Activated T-helper 17 cell treated with anti-CD3 and anti-CD28 coated beads, Interleukin-2, amount 50 U/mL, for 72 hours (primary cell): ENCODE measurements around the gene DHX35. TPM values are rescaled to one million over a fixed set of nuclear protein-coding genes. Genes with fewer than 3 reads are reported as not detected.

Experiments used
- ATAC-seq: fragments of 150-1000 bp; cut with Tn5 transposase; replicated peaks from 2 replicates; pipeline ENCODE4 v1.10.0; 2021; ENCODE audit warnings: mild to moderate bottlenecking, moderate library complexity
- H3K27ac Mint-ChIP-seq: one replicate; pipeline ENCODE4 v1.8.0; 2022; ENCODE audit warnings: mixed read lengths
- H3K27me3 Mint-ChIP-seq: one replicate; pipeline ENCODE4 v1.8.0; 2022; ENCODE audit warnings: mixed read lengths
- H3K36me3 Mint-ChIP-seq: one replicate; pipeline ENCODE4 v1.8.0; 2022; ENCODE audit warnings: low read depth, mild to moderate bottlenecking, mixed read lengths
- H3K4me1 Mint-ChIP-seq: one replicate; pipeline ENCODE4 v1.8.0; 2022; ENCODE audit warnings: mixed read lengths
- H3K4me3 Mint-ChIP-seq: one replicate; pipeline ENCODE4 v1.8.0; 2022; ENCODE audit warnings: mild to moderate bottlenecking, mixed read lengths
- H3K9me3 Mint-ChIP-seq: one replicate; pipeline ENCODE4 v1.8.0; 2022; ENCODE audit warnings: mixed read lengths
- total RNA-seq, 2 donors: library from RNA; stranded (reverse); gene quantifications; one replicate each; pipeline ENCODE4 v1.2.3, GENCODE V29; 2022

Gene DHX35, protein sequence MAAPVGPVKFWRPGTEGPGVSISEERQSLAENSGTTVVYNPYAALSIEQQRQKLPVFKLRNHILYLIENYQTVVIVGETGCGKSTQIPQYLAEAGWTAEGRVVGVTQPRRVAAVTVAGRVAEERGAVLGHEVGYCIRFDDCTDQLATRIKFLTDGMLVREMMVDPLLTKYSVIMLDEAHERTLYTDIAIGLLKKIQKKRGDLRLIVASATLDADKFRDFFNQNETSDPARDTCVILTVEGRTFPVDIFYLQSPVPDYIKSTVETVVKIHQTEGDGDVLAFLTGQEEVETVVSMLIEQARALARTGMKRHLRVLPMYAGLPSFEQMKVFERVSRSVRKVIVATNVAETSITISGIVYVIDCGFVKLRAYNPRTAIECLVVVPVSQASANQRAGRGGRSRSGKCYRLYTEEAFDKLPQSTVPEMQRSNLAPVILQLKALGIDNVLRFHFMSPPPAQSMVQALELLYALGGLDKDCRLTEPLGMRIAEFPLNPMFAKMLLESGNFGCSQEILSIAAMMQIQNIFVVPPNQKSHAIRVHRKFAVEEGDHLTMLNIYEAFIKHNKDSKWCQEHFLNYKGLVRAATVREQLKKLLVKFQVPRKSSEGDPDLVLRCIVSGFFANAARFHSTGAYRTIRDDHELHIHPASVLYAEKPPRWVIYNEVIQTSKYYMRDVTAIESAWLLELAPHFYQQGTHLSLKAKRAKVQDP
- 10 to 100 TPM in 1 of 2 donors, 1 to 10 TPM in 1; 6.0 to 13.4 TPM for total RNA-seq

DNA sequence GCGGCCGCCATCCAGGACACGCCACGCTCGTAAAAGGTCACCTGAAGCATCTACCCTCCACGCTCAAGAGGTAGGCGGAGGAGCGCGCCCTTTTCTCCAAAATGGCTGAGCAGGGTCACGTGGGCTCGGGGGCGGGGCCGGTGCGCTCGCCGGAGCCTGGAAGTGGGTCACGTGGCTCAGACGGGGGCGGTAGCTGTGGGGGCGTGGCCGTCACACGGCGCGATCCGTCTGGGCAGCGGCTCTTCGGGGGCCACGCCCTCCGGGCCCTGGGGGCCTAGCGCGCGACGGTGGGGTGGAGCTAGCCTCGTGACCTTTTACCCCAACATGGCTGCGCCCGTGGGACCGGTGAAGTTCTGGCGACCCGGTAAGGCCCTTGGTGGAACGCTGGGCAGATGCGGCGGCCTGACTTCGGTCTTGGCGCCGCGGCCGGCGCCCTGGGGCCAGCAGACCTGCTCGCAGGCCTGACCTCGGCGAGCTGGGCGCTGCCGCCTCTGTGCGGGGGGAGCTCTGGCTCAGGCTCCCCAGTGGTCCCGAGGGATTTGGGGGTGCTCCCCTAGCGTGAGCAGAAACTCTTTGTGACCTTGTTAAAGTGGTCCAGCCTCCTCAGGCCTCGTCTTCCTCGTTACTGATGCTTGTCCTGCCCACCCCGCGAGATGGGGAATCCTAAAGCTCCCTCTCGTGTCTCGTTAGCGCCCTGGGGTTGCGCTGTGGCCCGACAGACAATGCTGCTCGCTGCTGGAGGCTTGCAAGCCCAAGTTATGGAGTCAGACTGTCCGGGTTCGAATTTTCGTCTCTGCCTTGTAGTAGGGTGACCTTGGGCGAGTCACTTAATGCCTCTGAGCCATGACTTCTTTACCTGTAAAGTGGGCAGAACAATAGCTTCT, at the start of gene DHX35:
TSS of gene DHX35 (plus strand) at position 301 of the 884 bp plus-strand sequence. CDS start at position 325, 24 bp downstream.
- peak; percentile 99 for ATAC-seq
- Mint-ChIP-seq H3K4me1 (peaks cover 11% of the 10 kb centered on the region), H3K27me3 (no peaks in the 10 kb centered on the region), H3K27ac (peak within 1 kb of the TSS; percentile 93), H3K36me3 (peaks cover 11% of the 10 kb centered on the region), H3K9me3 (no peaks in the 10 kb centered on the region), H3K4me3 (peak within 1 kb of the TSS; percentile 93)

GRCh38 chr20:38915355-38915754, 46.8 kb upstream of the DHX35 start:
- Mint-ChIP-seq H3K27ac (no peak overlapping the region), H3K9me3 (no peaks in the 10 kb centered on the region), H3K36me3 (peaks cover 93% of the 10 kb centered on the region)

DNA sequence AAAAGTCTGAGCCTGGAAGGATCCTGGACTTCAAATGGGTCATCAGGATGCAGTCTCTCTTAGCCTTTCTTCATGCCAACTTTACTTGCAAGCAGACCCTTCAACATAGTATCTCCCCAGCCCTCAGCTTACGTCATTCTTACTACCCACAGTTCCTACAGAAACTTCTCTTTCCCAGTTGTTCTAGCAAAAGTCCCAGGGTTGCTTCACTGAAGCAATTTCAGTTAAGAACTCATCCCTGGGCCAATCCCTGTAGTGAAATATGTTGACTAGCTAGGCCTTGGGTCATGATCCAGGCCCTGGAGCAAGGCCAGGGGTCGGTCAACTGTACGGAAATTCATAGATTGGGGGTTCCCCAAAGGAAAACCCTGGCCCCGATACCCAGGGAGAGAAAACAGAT, 44.5 kb upstream of the DHX35 start:
- no peaks in the 10 kb centered on the region for H3K9me3 Mint-ChIP-seq
- no peak overlapping the region for H3K4me3 Mint-ChIP-seq
- no peak overlapping the region for H3K27ac Mint-ChIP-seq
- ATAC-seq = no peak
- H3K27me3 Mint-ChIP-seq = no peaks in the 10 kb centered on the region
- no peaks in the 10 kb centered on the region for H3K4me1 Mint-ChIP-seq
- H3K36me3 Mint-ChIP-seq = peaks cover 81% of the 10 kb centered on the region

More at GRCh38 chr20:38915355-38915754, 46.8 kb upstream of the DHX35 start:
- Mint-ChIP-seq H3K27me3 (no peaks in the 10 kb centered on the region), H3K4me3 (no peak overlapping the region), H3K4me1 (no peaks in the 10 kb centered on the region)
- ATAC-seq = no peak

GRCh38 chr20:38918172-38918571, 44.0 kb upstream of the DHX35 start:
- H3K27ac Mint-ChIP-seq = no peak overlapping the region

GRCh38 chr20:38919683-38920082, 42.5 kb upstream of the DHX35 start:
- H3K27me3 Mint-ChIP-seq = no peaks in the 10 kb centered on the region
- H3K4me3 Mint-ChIP-seq = no peak overlapping the region
- H3K4me1 Mint-ChIP-seq = peaks cover under 1% of the 10 kb centered on the region
- H3K9me3 Mint-ChIP-seq = no peaks in the 10 kb centered on the region
- H3K36me3 Mint-ChIP-seq = peaks cover 60% of the 10 kb centered on the region
- ATAC-seq = no peak
- H3K27ac Mint-ChIP-seq = no peak overlapping the region

More at GRCh38 chr20:38918172-38918571, 44.0 kb upstream of the DHX35 start:
- peaks cover 75% of the 10 kb centered on the region for H3K36me3 Mint-ChIP-seq
- H3K4me1 Mint-ChIP-seq = no peaks in the 10 kb centered on the region
- ATAC-seq = no peak
- H3K4me3 Mint-ChIP-seq = no peak overlapping the region
- H3K9me3 Mint-ChIP-seq = no peaks in the 10 kb centered on the region
- H3K27me3 Mint-ChIP-seq = no peaks in the 10 kb centered on the region

DNA sequence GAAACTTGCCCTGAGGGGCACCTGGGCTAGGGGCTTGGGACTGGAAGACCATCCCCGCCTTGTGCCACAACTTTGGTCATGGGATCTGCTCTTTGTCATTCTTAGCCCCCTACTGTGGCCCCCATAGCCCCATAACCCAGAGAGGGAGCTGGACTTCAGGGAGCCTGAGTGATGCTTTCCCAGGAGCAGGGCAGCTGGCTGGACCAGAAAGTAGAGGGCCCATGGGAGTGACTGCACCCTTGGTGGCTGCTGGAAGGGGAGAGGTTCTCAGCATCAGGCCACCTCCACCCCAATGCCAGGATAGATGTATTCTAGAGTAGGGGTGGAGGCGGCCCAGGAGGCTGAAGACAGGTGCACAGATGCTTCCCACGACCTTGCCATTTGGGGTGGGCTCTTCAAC, 41.7 kb upstream of the DHX35 start:
- no peak for ATAC-seq
- H3K27me3 Mint-ChIP-seq = no peaks in the 10 kb centered on the region
- no peak overlapping the region for H3K27ac Mint-ChIP-seq
- H3K4me1 Mint-ChIP-seq = peaks cover 5% of the 10 kb centered on the region
- H3K9me3 Mint-ChIP-seq = no peaks in the 10 kb centered on the region
- H3K4me3 Mint-ChIP-seq = no peak overlapping the region
- peaks cover 53% of the 10 kb centered on the region for H3K36me3 Mint-ChIP-seq

GRCh38 chr20:38920851-38921250, 41.3 kb upstream of the DHX35 start:
- Mint-ChIP-seq H3K4me3 (no peak overlapping the region), H3K36me3 (peaks cover 49% of the 10 kb centered on the region), H3K27ac (no peak overlapping the region), H3K4me1 (peaks cover 5% of the 10 kb centered on the region), H3K27me3 (no peaks in the 10 kb centered on the region), H3K9me3 (no peaks in the 10 kb centered on the region)
- ATAC-seq = no peak

GRCh38 chr20:38924718-38925117, 37.4 kb upstream of the DHX35 start:
- peak overlapping the region; percentile 54 for H3K27ac Mint-ChIP-seq

DNA sequence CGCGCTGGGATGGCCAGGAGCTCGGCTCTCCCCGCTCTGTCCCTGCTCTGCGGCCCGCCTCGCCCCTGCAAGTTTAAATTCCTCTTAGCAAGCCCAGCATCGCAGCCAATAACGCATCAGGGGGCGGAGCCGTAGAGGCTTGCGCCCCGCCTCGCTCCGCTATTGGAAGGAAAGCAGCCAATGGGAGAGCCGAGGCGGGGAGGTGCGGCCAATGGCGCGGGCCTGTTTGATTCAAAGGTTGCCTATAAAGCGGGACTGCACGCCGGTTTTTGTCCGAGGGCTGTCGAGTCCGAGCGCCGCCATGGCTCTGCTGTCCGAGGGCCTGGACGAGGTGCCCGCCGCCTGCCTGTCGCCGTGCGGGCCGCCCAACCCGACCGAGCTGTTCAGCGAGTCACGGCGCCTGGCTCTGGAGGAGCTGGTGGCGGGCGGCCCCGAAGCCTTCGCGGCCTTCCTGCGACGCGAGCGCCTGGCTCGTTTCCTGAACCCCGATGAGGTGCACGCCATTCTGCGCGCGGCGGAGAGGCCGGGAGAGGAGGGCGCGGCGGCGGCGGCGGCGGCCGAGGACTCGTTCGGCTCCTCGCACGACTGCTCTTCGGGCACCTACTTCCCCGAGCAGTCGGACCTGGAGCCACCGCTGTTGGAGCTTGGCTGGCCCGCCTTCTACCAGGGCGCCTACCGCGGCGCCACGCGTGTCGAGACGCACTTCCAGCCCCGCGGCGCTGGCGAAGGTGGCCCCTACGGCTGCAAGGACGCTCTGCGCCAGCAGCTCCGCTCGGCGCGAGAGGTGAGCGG, 35.8 kb upstream of the DHX35 start, which contains the start of gene FAM83D:
TSS of gene FAM83D (plus strand) at position 276 of the 792 bp plus-strand sequence. CDS start at position 302, 26 bp downstream.
- Mint-ChIP-seq H3K27ac (peak within 1 kb of the TSS; percentile 71), H3K4me1 (peaks cover 18% of the 10 kb centered on the region), H3K27me3 (no peaks in the 10 kb centered on the region), H3K4me3 (peak within 1 kb of the TSS; percentile 78), H3K36me3 (peaks cover 7% of the 10 kb centered on the region), H3K9me3 (no peaks in the 10 kb centered on the region)
- peak; percentile 97 for ATAC-seq

More at GRCh38 chr20:38924718-38925117, 37.4 kb upstream of the DHX35 start:
- H3K36me3 Mint-ChIP-seq = peaks cover 22% of the 10 kb centered on the region
- no peaks in the 10 kb centered on the region for H3K9me3 Mint-ChIP-seq
- H3K4me1 Mint-ChIP-seq = peaks cover 14% of the 10 kb centered on the region
- ATAC-seq = no peak
- H3K4me3 Mint-ChIP-seq = peak overlapping the region; percentile 26
- no peaks in the 10 kb centered on the region for H3K27me3 Mint-ChIP-seq

GRCh38 chr20:38926934-38927616, 35.1 kb upstream of the DHX35 start:
- H3K4me1 Mint-ChIP-seq = peaks cover 18% of the 10 kb centered on the region
- H3K4me3 Mint-ChIP-seq = peak overlapping the region; percentile 78
- no peak for ATAC-seq

GRCh38 chr20:38927902-38928578, 34.1 kb upstream of the DHX35 start:
- H3K9me3 Mint-ChIP-seq = no peaks in the 10 kb centered on the region
- peaks cover 18% of the 10 kb centered on the region for H3K4me1 Mint-ChIP-seq
- H3K36me3 Mint-ChIP-seq = peaks cover 7% of the 10 kb centered on the region
- no peak for ATAC-seq
- H3K4me3 Mint-ChIP-seq = peak overlapping the region; percentile 78
- no peak overlapping the region for H3K27ac Mint-ChIP-seq
- H3K27me3 Mint-ChIP-seq = no peaks in the 10 kb centered on the region

More at GRCh38 chr20:38926934-38927616, 35.1 kb upstream of the DHX35 start:
- Mint-ChIP-seq H3K27ac (peak overlapping the region; percentile 71), H3K27me3 (no peaks in the 10 kb centered on the region), H3K36me3 (peaks cover 7% of the 10 kb centered on the region), H3K9me3 (no peaks in the 10 kb centered on the region)

GRCh38 chr20:38930242-38930569, 31.9 kb upstream of the DHX35 start:
- no peaks in the 10 kb centered on the region for H3K27me3 Mint-ChIP-seq
- H3K27ac Mint-ChIP-seq = no peak overlapping the region
- H3K9me3 Mint-ChIP-seq = no peaks in the 10 kb centered on the region
- no peak for ATAC-seq
- peaks cover 13% of the 10 kb centered on the region for H3K4me1 Mint-ChIP-seq
- H3K36me3 Mint-ChIP-seq = peaks cover 7% of the 10 kb centered on the region
- H3K4me3 Mint-ChIP-seq = no peak overlapping the region

- H3K27ac Mint-ChIP-seq = no peak overlapping the region
- H3K9me3 Mint-ChIP-seq = no peaks in the 10 kb centered on the region
- no peak for ATAC-seq
- H3K4me1 Mint-ChIP-seq = peaks cover 13% of the 10 kb centered on the region
- no peak overlapping the region for H3K4me3 Mint-ChIP-seq
- peaks cover 7% of the 10 kb centered on the region for H3K36me3 Mint-ChIP-seq
- no peaks in the 10 kb centered on the region for H3K27me3 Mint-ChIP-seq
Measured at GRCh38 chr20:38931984-38932383, 30.2 kb upstream of the DHX35 start.
